ENCODE measurements around the gene FAIM2. TPM values are rescaled to one million over a fixed set of nuclear protein-coding genes. Genes with fewer than 3 reads are reported as not detected.

The FAIM2 gene
- total RNA-seq, 1 experiment from 2014 or later = not detected

DNA sequence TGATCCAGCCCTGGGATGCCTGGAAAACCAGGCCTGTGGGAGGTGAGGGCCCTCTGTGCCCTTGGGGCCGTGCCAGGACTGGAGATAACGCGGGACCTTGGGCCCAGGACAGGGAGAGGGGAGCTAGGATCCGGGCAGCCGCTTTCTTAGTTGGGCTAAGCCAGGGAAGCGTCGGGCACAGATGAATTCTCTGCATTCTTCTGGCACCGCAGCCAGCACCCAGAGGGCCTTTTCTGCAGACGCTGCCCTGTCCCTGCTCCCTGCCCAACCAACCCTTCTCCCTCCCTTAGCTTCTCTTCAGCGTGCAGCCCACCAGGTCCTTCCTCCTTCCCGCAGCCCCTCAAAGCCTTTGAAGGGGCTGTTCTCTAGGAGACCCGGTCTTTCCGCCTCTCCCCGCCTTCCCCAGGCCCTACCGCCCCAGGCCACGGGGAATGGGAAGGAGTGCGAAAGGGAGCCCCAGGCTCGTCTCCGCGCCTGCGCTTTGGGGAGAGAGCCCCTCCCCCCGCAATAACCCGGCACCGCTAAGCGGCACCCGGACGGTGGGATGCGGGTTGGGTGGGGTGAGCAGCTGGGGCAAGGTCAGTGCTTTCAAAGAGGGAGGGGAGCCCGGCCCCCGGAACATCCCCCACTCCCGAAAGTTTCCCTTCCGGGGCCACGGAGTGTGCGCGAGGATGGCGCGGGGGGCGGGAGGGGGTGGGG is 76.2 kb downstream of the FAIM2 start:
- in situ Hi-C loops (cut with HindIII; ENCODE audit: low pct_unique_long_range_greater_than_20kb, low sequenced_read_pairs) = no loop called here
- DNase-seq (ENCODE audit: low read depth, low spot score) = peak; percentile 55

DNA sequence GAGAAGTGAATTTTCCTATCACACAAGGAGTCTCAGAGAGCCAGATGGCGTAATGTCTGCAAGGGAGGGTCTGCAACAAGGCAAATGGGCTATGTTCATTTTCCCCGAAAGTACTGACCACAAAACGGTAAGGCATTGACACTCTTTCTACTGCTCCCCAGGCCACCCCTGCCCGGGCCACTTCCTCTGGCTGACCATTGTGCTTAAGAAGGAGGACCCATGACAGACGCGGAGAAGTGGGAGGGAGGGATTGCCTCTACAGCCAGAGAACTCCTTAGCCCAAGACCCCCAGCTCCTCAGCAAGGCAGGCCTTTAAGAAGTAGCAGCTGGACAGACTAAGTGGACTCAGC is 76.7 kb downstream of the FAIM2 start:
- in situ Hi-C loops (cut with HindIII; ENCODE audit: low pct_unique_long_range_greater_than_20kb, low sequenced_read_pairs) = no loop called here
- DNase-seq (ENCODE audit: low read depth, low spot score) = no peak

DNA sequence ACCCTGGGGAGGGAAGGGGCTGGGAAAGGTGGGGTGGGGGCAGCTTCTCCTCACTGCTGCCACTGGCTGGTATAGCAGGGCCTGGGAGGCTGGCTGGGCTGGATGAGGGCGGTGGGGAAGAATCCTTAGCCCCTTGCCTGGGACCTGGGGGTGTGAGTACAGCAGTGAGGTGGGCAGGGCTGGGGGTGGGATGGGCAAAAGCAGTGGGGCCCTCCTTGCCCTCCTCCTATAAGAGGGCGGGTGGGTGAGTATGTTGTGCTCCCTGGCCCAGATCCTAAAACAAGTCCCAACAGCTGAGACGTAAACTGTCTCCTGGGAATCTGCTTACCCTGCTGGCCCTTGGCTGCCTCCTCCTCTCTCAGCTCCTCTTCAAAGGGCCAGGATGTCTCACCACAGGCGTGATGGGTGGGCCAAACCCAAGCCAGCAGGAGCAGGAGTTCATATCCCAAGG is 77.7 kb downstream of the FAIM2 start:
- no peak for DNase-seq (ENCODE audit: low read depth, low spot score)
- in situ Hi-C loops (cut with HindIII; ENCODE audit: low pct_unique_long_range_greater_than_20kb, low sequenced_read_pairs) = no loop called here

DNA sequence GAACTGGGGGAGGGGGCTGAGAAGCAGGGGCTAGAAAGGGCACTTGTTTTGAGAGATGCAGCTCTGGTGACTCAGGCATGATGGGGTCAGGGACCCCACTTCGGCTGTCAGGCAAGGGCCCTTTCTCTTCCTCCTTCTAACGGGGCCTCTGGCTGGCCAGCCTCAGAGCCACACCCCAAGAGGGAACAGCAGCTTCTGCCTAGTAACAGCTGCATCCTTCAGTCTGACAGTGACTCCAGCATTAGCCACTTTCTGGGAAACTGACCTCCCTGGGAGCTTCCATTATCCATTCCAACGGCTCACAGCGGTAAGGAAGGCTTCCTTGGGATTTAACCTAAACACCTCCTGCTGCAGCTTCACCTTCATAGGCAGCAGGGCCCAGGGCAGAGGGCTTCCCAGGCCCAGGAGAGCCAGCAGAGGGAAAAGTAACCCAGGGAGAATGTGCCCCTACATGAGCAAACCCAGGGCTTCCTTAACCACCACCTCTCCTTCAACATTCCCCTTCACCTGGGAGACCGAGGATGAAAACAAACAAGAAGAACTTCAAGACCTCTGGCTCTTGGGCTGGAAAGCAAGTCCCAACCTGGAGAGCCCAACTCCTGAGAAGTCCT is 78.2 kb downstream of the FAIM2 start:
- in situ Hi-C loops (cut with HindIII; ENCODE audit: low pct_unique_long_range_greater_than_20kb, low sequenced_read_pairs) = no loop called here
- DNase-seq (ENCODE audit: low read depth, low spot score) = no peak

DNA sequence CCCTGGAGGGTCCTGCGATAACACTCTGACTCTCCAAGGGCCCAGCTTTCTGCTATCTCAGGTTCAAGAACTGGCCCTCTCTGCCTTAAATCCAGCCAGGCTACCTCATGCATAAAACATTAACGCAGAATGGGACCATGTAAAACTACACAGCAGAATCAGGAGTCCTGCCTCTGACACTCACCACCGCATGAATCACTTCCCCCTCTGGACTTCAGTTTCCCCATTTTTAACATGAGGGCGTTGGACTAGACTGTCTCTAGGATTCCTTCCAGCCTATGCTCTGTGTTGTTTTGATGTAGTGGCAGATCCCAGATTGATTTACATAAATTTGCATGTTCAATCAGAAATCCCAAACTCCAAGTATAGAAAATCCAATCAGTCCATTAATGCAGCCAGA is 78.8 kb downstream of the FAIM2 start:
- in situ Hi-C loops (cut with HindIII; ENCODE audit: low pct_unique_long_range_greater_than_20kb, low sequenced_read_pairs) = no loop called here
- no peak for DNase-seq (ENCODE audit: low read depth, low spot score)

DNA sequence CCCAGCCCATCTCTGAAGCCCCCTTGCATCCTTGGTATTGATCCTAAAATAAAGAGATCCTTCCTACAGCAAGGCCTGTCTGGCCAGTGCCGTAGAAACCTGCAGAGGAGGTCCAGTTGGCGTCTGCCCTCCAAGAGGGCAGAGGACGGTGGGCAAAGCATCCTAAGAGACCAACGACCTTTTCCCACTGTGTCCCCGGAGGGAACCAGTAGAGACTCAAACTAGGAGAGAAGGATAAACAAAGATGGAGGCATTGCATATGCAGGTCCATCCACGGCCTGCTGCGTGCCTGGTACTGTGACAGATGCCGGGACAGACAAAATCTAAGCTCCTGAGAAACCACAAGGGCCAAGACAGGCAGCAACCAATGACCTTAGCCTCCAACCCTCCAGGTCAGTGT is 79.3 kb downstream of the FAIM2 start:
- in situ Hi-C loops (cut with HindIII; ENCODE audit: low pct_unique_long_range_greater_than_20kb, low sequenced_read_pairs) = no loop called here
- no peak for DNase-seq (ENCODE audit: low read depth, low spot score)

DNA sequence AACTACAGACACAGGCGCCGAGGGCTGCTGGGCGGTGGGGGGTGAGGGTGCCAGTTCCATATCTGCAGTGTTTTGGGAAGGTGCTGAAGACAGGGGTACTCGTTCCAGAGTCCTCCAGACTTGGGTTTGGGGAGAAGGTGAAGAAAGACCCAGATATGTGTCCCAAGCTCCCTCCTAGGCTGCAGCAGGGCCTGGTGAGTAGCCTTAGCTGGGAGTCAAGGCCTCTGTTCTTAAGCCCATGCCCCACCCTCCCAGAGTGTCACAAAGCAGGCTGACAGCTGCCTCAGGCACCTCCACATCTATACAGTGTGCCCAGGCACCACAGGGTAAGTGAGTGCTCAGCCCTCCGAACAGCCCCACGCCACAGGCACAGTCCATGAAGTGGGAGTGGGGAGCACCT is 79.7 kb downstream of the FAIM2 start:
- in situ Hi-C loops (cut with HindIII; ENCODE audit: low pct_unique_long_range_greater_than_20kb, low sequenced_read_pairs) = no loop called here
- no peak for DNase-seq (ENCODE audit: low read depth, low spot score)

DNA sequence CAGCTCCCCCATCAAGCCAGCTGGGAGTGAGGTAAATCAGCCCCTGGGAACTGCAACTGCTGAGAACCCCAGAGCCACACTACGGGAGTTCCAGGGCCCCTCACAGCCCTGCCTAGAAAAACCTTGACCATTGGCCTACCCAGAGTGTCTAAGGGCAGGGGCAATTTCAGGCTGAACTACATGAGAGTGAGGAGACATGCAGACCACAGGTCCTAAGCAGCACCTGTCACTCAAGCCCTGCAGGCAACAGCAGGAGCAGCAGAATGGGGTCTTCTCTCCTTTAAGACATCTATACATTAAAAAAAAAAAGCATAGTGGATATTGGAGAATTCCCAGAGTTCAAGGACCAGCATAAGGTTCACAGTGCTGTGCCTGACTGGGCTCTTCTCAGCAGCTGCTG is 80.3 kb downstream of the FAIM2 start:
- no peak for DNase-seq (ENCODE audit: low read depth, low spot score)
- in situ Hi-C loops (cut with HindIII; ENCODE audit: low pct_unique_long_range_greater_than_20kb, low sequenced_read_pairs) = no loop called here

DNA sequence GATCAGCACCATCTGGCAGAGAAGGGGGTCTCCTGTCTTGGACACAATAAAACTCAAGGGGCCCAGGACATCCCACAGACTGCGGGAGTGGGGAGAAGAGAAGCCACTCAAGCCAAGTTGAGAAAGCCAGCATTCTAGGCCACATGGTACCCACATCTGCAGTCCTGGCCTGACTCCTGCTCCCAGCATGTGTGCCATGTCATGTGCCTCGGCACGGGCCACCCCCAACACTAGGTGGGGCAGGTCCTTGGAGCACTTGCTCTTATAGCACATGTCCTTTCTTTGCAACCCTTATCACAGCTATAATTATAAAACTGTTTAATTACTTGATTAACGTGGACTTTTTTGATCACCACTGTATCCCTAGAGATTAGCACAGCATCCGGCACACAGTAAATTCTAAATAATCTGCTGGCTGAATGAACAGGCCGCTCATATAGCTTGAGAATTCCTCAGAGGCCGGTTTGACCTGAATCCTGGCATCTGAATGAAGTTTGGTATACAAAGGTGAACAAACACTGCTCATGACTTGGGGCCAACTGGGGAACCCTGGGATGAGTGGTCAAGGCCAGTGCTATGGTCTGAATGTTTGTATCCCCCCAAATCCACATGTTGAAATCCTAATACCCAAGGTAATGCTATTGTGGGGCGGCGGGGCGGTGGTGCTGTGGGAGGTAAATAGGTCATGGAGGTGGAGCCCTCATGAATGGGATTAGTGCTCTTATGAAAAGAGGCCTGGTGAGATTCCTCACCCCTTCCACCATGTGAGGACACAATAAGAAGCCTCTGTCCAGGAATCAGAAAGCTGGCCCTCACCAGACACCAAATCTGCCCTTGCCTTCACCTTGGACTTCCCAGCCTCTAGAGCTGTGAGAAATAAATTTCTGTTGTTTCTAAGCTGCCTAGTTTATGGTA is 82.1 kb downstream of the FAIM2 start:
- in situ Hi-C loops (cut with HindIII; ENCODE audit: low pct_unique_long_range_greater_than_20kb, low sequenced_read_pairs) = no loop called here

DNA sequence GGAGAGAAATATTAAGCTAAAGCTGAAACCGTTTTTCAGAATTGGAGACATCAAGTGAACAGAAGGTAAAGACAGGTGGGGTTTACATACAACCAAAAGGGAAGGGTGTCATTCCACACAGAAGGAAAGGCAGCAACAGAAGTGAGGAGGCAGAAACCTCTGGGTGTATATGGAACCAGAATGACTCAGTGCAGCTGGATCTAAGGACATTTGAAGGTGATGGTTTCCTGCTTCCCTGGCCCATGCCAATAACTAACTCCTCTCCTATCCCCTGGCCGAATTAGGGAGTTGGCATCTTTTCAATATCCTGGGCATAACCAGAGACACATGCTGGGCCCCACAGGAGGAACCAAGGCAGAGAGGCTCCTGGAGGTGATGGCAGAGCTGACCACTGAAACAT is 83.9 kb downstream of the FAIM2 start:
- no peak for DNase-seq (ENCODE audit: low read depth, low spot score)
- in situ Hi-C loops (cut with HindIII; ENCODE audit: low pct_unique_long_range_greater_than_20kb, low sequenced_read_pairs) = no loop called here

More for the DNA sequence above, 82.1 kb downstream of the FAIM2 start:
- no peak for DNase-seq (ENCODE audit: low read depth, low spot score)

DNA sequence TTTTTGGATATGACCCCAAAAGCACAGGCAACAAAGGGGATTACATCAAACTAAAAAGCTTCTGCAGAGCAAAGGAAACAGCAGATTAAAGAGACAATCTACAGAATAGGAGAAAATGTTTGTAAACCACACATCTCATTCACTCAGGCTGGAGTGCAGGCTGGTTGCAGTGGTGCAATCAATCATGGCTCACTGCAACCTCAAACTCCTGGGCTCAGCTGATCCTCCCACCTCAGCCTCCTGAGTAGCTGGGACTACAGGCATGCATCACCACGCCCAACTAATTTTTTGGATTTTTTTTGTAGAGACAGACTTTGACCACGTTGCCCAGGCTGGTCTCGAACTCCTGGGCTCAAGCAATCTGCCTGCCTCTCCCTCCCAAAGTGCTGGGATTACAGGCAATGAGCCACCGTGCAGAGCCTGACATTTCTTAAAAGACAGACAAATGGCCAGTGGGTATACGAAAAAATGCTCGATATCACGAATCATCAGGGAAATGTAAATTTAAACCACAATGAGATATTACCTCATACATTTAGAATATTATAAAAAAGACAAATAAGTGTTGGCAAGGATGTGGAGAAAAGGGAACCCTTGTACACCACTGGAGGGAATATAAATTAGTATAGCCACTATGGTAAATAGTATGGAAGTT is 85.3 kb downstream of the FAIM2 start:
- no peak for DNase-seq (ENCODE audit: low read depth, low spot score)
- in situ Hi-C loops (cut with HindIII; ENCODE audit: low pct_unique_long_range_greater_than_20kb, low sequenced_read_pairs) = no loop called here

Other genes starting within 250 kb of the FAIM2 start
- gene FMNL3, start 196.5 kb downstream of the FAIM2 start, total RNA-seq (2014; rRNA removed; shearing (Covaris generic)) = 14.5 and 17.4 TPM in 2 replicates
- 970 and 993 TPM in 2 replicates for gene TMBIM6, start 162.3 kb downstream of the FAIM2 start, total RNA-seq (2014; rRNA removed; shearing (Covaris generic))
- 29.2 and 29.6 TPM in 2 replicates for gene NCKAP5L, start 75.5 kb downstream of the FAIM2 start, total RNA-seq (2014; rRNA removed; shearing (Covaris generic))
- 6.3 and 7.2 TPM in 2 replicates for gene BCDIN3D, start 60.8 kb downstream of the FAIM2 start, total RNA-seq (2014; rRNA removed; shearing (Covaris generic))
- gene AQP2, start 46.8 kb upstream of the FAIM2 start, total RNA-seq (2014; rRNA removed; shearing (Covaris generic)) = not detected in 2 replicates
- not detected in 2 replicates for gene AQP5, start 58.0 kb upstream of the FAIM2 start, total RNA-seq (2014; rRNA removed; shearing (Covaris generic))
- 0.08 TPM in 1 of 2 replicates, not detected in the other for gene AQP6, start 69.0 kb upstream of the FAIM2 start, total RNA-seq (2014; rRNA removed; shearing (Covaris generic))
- 60.3 and 65.2 TPM in 2 replicates for gene RACGAP1, start 121.6 kb upstream of the FAIM2 start, total RNA-seq (2014; rRNA removed; shearing (Covaris generic))
- 4.7 and 5.2 TPM in 2 replicates for gene ASIC1, start 153.7 kb upstream of the FAIM2 start, total RNA-seq (2014; rRNA removed; shearing (Covaris generic))
- 80.3 and 90.6 TPM in 2 replicates for gene SMARCD1, start 181.4 kb upstream of the FAIM2 start, total RNA-seq (2014; rRNA removed; shearing (Covaris generic))
- gene GPD1, start 200.1 kb upstream of the FAIM2 start, total RNA-seq (2014; rRNA removed; shearing (Covaris generic)) = 0.27 and 1.4 TPM in 2 replicates
- gene COX14, start 208.3 kb upstream of the FAIM2 start, total RNA-seq (2014; rRNA removed; shearing (Covaris generic)) = 60.3 and 75.7 TPM in 2 replicates

Measured in SK-MEL-5 (cell line).